ENCODE results near the gene TSPYL2. TPM values are rescaled to one million over a fixed set of nuclear protein-coding genes. Genes with fewer than 3 reads are reported as not detected.
A peak's percentile ranks its signal among the peaks of the same experiment; 100 is the strongest.

Gene TSPYL2
- polyA plus RNA-seq, 2 of the 4 experiments (the other 2 are of a cell fraction) = 24.9 to 27.2 TPM

DNA sequence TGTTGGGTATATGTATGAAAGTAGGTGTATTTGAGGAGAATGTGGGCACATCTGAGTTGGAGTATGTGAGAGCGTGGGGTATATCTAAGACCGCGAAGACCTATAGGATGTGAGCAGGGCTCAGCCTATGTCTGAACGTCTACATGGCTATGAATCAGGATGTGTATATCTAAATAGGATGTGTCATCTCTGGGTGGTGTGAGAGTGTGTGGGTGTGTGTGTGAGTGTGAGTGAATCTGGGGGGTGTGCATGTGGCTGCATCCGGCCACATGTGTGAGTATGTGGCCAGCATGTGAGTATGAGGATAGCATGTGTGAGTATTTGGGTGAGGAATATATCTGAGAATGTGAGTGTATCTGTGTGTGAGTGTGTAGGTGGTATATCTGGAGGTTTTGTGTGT is 25.9 kb upstream of the TSPYL2 start:
- no peak overlapping the region for H3K4me2 ChIP-seq
- WGBS (ENCODE audit: missing lambda C conversion rate) = 59% methylated on average over 5 of the region's 5 CpGs
- FAIRE-seq (no peak), ATAC-seq (peak in 1 of 2 experiments; percentile 44; a peak in 1 of 6 replicates), DNase-seq (ENCODE audit: low read depth in 1 of 2, low spot score in 1 of 2) (no peak)
- H3K4me1 ChIP-seq = no peaks in the 10 kb centered on the region
- no peak overlapping the region for H3K27ac ChIP-seq
- no peak for TF ChIP-seq SMC3 (IDR thresholded peaks at IDR 0.05)
- TF ChIP-seq NR3C1 (IDR thresholded peaks at IDR 0.05) = no peak
- TF ChIP-seq, protein P1, sequence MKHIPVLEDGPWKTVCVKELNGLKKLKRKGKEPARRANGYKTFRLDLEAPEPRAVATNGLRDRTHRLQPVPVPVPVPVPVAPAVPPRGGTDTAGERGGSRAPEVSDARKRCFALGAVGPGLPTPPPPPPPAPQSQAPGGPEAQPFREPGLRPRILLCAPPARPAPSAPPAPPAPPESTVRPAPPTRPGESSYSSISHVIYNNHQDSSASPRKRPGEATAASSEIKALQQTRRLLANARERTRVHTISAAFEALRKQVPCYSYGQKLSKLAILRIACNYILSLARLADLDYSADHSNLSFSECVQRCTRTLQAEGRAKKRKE (CRISPR knock-in tag; IDR thresholded peaks at IDR 0.05; ENCODE audit: low read depth) = no peak
- TF ChIP-seq EHF (CRISPR knock-in tag; IDR thresholded peaks at IDR 0.05) = no peak
- TF ChIP-seq, protein P2, sequence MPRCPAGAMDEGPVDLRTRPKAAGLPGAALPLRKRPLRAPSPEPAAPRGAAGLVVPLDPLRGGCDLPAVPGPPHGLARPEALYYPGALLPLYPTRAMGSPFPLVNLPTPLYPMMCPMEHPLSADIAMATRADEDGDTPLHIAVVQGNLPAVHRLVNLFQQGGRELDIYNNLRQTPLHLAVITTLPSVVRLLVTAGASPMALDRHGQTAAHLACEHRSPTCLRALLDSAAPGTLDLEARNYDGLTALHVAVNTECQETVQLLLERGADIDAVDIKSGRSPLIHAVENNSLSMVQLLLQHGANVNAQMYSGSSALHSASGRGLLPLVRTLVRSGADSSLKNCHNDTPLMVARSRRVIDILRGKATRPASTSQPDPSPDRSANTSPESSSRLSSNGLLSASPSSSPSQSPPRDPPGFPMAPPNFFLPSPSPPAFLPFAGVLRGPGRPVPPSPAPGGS (IDR thresholded peaks at IDR 0.05) = no peak
- no peak for TF ChIP-seq FOSL2 (IDR thresholded peaks at IDR 0.05)
- TF ChIP-seq FOSL2 (CRISPR knock-in tag; IDR thresholded peaks at IDR 0.05) = no peak
- ChIA-PET POLR2A (no interaction called here), CTCF (no interaction called here)
- no peaks in the 10 kb centered on the region for H3K9me3 ChIP-seq
- H3K4me3 ChIP-seq = no peak overlapping the region

DNA sequence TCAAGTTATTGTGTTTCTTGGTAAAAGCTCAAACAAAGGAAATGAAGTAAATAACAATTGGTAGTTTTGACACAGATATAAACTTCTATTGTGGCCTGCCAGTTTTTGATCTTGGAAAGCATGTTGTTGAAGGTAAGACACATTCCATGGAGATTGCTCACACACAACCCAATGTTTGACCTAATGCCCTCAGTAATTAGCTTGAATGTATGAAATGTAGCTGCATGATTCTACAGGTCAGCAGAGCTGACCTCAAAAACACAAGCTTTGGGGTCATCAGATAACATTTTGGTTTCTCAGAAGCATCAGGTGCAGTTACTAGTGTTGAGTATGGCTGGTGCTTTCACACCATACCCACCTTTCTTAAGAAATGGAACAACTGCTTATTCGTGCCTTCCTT is 17.1 kb upstream of the TSPYL2 start:
- no peaks in the 10 kb centered on the region for H3K4me1 ChIP-seq
- CTCF ChIA-PET = interaction anchor here (1.0 kb wide), 1 partner anchor 70 kb away, joined by 3 read pairs; no protein-coding TSS in a partner anchor
- 8% methylated on average over 1 of the region's 1 CpG for WGBS (ENCODE audit: missing lambda C conversion rate)
- FAIRE-seq = no peak
- H3K27ac ChIP-seq = no peak overlapping the region
- POLR2A ChIA-PET = no interaction called here
- H3K4me3 ChIP-seq = no peak overlapping the region
- no peak overlapping the region for H3K4me2 ChIP-seq
- no peak for ATAC-seq
- TF ChIP-seq, protein P3, sequence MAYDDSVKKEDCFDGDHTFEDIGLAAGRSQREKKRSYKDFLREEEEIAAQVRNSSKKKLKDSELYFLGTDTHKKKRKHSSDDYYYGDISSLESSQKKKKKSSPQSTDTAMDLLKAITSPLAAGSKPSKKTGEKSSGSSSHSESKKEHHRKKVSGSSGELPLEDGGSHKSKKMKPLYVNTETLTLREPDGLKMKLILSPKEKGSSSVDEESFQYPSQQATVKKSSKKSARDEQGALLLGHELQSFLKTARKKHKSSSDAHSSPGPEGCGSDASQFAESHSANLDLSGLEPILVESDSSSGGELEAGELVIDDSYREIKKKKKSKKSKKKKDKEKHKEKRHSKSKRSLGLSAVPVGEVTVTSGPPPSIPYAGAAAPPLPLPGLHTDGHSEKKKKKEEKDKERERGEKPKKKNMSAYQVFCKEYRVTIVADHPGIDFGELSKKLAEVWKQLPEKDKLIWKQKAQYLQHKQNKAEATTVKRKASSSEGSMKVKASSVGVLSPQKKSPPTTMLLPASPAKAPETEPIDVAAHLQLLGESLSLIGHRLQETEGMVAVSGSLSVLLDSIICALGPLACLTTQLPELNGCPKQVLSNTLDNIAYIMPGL (CRISPR knock-in tag; IDR thresholded peaks at IDR 0.05; ENCODE audit: borderline replicate concordance) = no peak
- TF ChIP-seq ESRRA (IDR thresholded peaks at IDR 0.05; ENCODE audit: borderline replicate concordance, low read length) (no peak), CBX8 (IDR thresholded peaks at IDR 0.05) (no peak), CHD4 (IDR thresholded peaks at IDR 0.05; ENCODE audit: borderline replicate concordance) (no peak), HEYL (CRISPR knock-in tag; IDR thresholded peaks at IDR 0.05) (no peak)
- no peak for DNase-seq (ENCODE audit: low read depth in 1 of 2, low spot score in 1 of 2)
- no peaks in the 10 kb centered on the region for H3K9me3 ChIP-seq

DNA sequence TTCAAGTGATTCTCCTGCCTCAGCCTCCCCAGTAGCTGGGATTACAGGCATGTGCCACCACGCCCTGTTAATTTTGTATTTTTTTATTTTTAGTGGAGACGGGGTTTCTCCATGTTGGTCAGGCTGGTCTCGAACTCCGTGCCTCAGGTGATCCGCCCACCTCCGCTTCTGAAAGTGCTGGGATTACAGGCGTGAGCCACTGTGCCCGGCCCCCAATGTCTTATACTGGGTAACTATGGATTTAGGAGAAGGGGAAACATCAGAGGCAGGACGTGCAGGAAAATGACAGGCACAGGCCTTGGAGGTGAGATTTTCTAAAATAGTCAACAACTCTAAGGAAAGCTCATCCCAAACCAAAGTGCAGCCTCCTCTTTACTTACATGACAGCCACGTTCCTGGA is 11.1 kb upstream of the TSPYL2 start:
- H3K4me3 ChIP-seq = no peak overlapping the region
- FAIRE-seq = no peak
- TF ChIP-seq SMC3 (IDR thresholded peaks at IDR 0.05) = no peak
- TF ChIP-seq, protein P4, sequence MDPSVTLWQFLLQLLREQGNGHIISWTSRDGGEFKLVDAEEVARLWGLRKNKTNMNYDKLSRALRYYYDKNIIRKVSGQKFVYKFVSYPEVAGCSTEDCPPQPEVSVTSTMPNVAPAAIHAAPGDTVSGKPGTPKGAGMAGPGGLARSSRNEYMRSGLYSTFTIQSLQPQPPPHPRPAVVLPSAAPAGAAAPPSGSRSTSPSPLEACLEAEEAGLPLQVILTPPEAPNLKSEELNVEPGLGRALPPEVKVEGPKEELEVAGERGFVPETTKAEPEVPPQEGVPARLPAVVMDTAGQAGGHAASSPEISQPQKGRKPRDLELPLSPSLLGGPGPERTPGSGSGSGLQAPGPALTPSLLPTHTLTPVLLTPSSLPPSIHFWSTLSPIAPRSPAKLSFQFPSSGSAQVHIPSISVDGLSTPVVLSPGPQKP (IDR thresholded peaks at IDR 0.05; ENCODE audit: low read depth, low read length) = no peak
- no peak for TF ChIP-seq RFX5 (IDR thresholded peaks at IDR 0.05)
- no peak for TF ChIP-seq GATA3 (IDR thresholded peaks at IDR 0.05; ENCODE audit: borderline replicate concordance)
- TF ChIP-seq, protein P5, sequence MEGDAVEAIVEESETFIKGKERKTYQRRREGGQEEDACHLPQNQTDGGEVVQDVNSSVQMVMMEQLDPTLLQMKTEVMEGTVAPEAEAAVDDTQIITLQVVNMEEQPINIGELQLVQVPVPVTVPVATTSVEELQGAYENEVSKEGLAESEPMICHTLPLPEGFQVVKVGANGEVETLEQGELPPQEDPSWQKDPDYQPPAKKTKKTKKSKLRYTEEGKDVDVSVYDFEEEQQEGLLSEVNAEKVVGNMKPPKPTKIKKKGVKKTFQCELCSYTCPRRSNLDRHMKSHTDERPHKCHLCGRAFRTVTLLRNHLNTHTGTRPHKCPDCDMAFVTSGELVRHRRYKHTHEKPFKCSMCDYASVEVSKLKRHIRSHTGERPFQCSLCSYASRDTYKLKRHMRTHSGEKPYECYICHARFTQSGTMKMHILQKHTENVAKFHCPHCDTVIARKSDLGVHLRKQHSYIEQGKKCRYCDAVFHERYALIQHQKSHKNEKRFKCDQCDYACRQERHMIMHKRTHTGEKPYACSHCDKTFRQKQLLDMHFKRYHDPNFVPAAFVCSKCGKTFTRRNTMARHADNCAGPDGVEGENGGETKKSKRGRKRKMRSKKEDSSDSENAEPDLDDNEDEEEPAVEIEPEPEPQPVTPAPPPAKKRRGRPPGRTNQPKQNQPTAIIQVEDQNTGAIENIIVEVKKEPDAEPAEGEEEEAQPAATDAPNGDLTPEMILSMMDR (IDR thresholded peaks at IDR 0.05) = no peak
- TF ChIP-seq CHD4 (IDR thresholded peaks at IDR 0.05; ENCODE audit: borderline replicate concordance) = no peak
- TF ChIP-seq RCOR1 (IDR thresholded peaks at IDR 0.05; ENCODE audit: low read depth, low read length) = no peak
- no peak for TF ChIP-seq EHF (CRISPR knock-in tag; IDR thresholded peaks at IDR 0.05)
- TF ChIP-seq HOXB13 (CRISPR knock-in tag; IDR thresholded peaks at IDR 0.05; ENCODE audit: low read depth) = no peak
- TF ChIP-seq POLR2A (IDR thresholded peaks at IDR 0.05; ENCODE audit: low read length) = no peak
- TF ChIP-seq, protein P6, sequence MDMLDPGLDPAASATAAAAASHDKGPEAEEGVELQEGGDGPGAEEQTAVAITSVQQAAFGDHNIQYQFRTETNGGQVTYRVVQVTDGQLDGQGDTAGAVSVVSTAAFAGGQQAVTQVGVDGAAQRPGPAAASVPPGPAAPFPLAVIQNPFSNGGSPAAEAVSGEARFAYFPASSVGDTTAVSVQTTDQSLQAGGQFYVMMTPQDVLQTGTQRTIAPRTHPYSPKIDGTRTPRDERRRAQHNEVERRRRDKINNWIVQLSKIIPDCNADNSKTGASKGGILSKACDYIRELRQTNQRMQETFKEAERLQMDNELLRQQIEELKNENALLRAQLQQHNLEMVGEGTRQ (IDR thresholded peaks at IDR 0.05) = no peak
- TF ChIP-seq, protein P2 (IDR thresholded peaks at IDR 0.05) = no peak
- no peak for TF ChIP-seq CBX8 (IDR thresholded peaks at IDR 0.05)
- no peak for TF ChIP-seq POLR2AphosphoS2 (conservative IDR thresholded peaks at IDR 0.05; ENCODE audit: low read length)
- no peaks in the 10 kb centered on the region for H3K9me3 ChIP-seq
- H3K4me1 ChIP-seq = peaks cover 15% of the 10 kb centered on the region; the same call in 2 of the 3 replicates
- ATAC-seq = no peak
- CTCF ChIA-PET = interaction anchor here (1.0 to 4.2 kb wide), 6 partner anchors 11 to 150 kb away, joined by 3 to 28 read pairs (median 5); partner anchors contain the start of gene TSPYL2
- WGBS (ENCODE audit: missing lambda C conversion rate) = 7% methylated on average over 10 of the region's 10 CpGs
- POLR2A ChIA-PET = interaction anchor here (2.9 kb wide), 1 partner anchor 11 kb away, joined by 30 read pairs; the partner anchor contains the start of gene TSPYL2
- no peak for DNase-seq (ENCODE audit: low read depth in 1 of 2, low spot score in 1 of 2)
- H3K27ac ChIP-seq = peak overlapping the region in 1 of 2 experiments; percentile 65; a peak in 1 of 6 replicates
- peak overlapping the region; percentile 77 for H3K4me2 ChIP-seq
